Measurements from ENCODE around the gene ARSG.

- TF ChIP-seq POLR2A (IDR thresholded peaks at IDR 0.05; ENCODE audit: low read length) (no peak), GATA1 (IDR thresholded peaks at IDR 0.05; ENCODE audit: low read depth, low read length) (no peak)
These were observed 55.2 kb downstream of the ARSG start for GRCh38 chr17:68346448-68346847.
